Panc1 (cell line): ENCODE data around the gene PARP9. TPM values are rescaled to one million over a fixed set of nuclear protein-coding genes. Genes with fewer than 3 reads are reported as not detected.

ENCODE experiments used
- ATAC-seq: fragments of 200-7000 bp; cut with Tn5 transposase; 2 replicates; pipeline ENCODE4 v1.9.1; 2020; ENCODE audit warnings: mild to moderate bottlenecking, moderate library complexity
- BruUV-seq: library from RNA; stranded (reverse); fragments of 400-500 nt; replicated peaks from 2 replicates; lab custom pipeline; 2021; lab: Mats Ljungman, UMichigan
- CTCF ChIA-PET: fragments of 300-600 bp; sonication (Branson Sonifier 250); formaldehyde crosslinking; loops from one replicate; lab custom pipeline; 2022; ENCODE audit warnings: antibody characterized with exemption; lab: Charles Lee
- POLR2A ChIA-PET: fragments of 300-600 bp; sonication (Branson Sonifier 250); formaldehyde crosslinking; loops from one replicate; lab custom pipeline; 2022; ENCODE audit warnings: antibody characterized with exemption; lab: Charles Lee
- DNase-seq: peaks from one replicate; pipeline ENCODE4 v3.0.0-alpha.2; 2010; ENCODE audit warnings: low read depth, low spot score
- H3K27ac ChIP-seq: 2 replicates; pipeline ENCODE4 v1.5.1; 2011; ENCODE audit warnings: mild to moderate bottlenecking, low read length, inconsistent platforms
- H3K27me3 ChIP-seq: fragments of 200-500 bp; sonication (Bioruptor generic); 2 replicates; pipeline ENCODE4 v1.6.0; 2014; ENCODE audit warnings: low read length, inconsistent platforms; ENCODE audit not compliant: control insufficient read depth, insufficient read depth
- H3K36me3 ChIP-seq: fragments of 200-500 bp; sonication (Bioruptor generic); 2 replicates; pipeline ENCODE4 v1.5.1; 2014; ENCODE audit warnings: inconsistent platforms, mild to moderate bottlenecking, low read length, moderate library complexity; ENCODE audit not compliant: control insufficient read depth, insufficient read depth
- H3K4me1 ChIP-seq: 2 replicates; pipeline ENCODE4 v1.5.1; 2011; ENCODE audit warnings: inconsistent platforms, mild to moderate bottlenecking, low read length, moderate library complexity; ENCODE audit not compliant: control insufficient read depth, insufficient read depth
- H3K4me3 ChIP-seq, 2 experiments: 2 replicates each; pipeline ENCODE4 v1.5.1; 2011 to 2012; ENCODE audit warnings: low read depth in 2 of 2, low read length in 2 of 2, mild to moderate bottlenecking in 2 of 2, inconsistent platforms in 1 of 2, moderate library complexity in 1 of 2
- H3K9me3 ChIP-seq: fragments of 200-500 bp; sonication (Bioruptor generic); 2 replicates; pipeline ENCODE4 v1.5.1; 2014; ENCODE audit warnings: low read depth, mild to moderate bottlenecking, inconsistent platforms, low read length, moderate library complexity; ENCODE audit not compliant: control insufficient read depth, insufficient read depth
- POLR2AphosphoS5 ChIP-seq: IDR thresholded peaks from 2 replicates; pipeline ENCODE4 v1.6.1; 2012; ENCODE audit warnings: mild to moderate bottlenecking, low read depth, low read length, moderate library complexity
- SIN3A ChIP-seq: IDR thresholded peaks from 2 replicates; pipeline ENCODE4 v1.6.1; 2012; ENCODE audit warnings: low read depth, mild to moderate bottlenecking, low read length, moderate library complexity, borderline replicate concordance; ENCODE audit not compliant: insufficient read depth
- TCF7L2 ChIP-seq: IDR thresholded peaks from 2 replicates; pipeline ENCODE4 v1.6.1; 2011; ENCODE audit warnings: mild to moderate bottlenecking, low read depth, low read length, inconsistent platforms
- in situ Hi-C: cut with HindIII; loops from 2 replicates; pipeline ENCODE4 v1.10.0; 2016; ENCODE audit warnings: low sequenced_read_pairs, low pct_unique_long_range_greater_than_20kb
- intact Hi-C: fragments of 100-400 bp; cut with micrococcal nuclease; formaldehyde crosslinking; loops from one replicate; pipeline ENCODE4 v1.10.0; 2022; ENCODE audit not compliant: unreplicated experiment
- total RNA-seq: library from RNA; stranded (reverse); gene quantifications from one replicate; pipeline ENCODE4 v1.2.1, GENCODE V29; 2021; ENCODE audit not compliant: unreplicated experiment
- TF ChIP-seq, protein P1 (sequence below): fragments of 450-650 bp; IDR thresholded peaks from 2 replicates; pipeline ENCODE4 v1.5.1; 2017; ENCODE audit warnings: mild to moderate bottlenecking
- TF ChIP-seq, protein P2 (sequence below), 2 experiments: IDR thresholded peaks; 2 replicates each; pipeline ENCODE4 v1.6.1; 2011 to 2012; ENCODE audit warnings: low read depth in 2 of 2, control low read depth in 1 of 2, low read length in 1 of 2, mild to moderate bottlenecking in 1 of 2, moderate library complexity in 1 of 2; ENCODE audit not compliant: insufficient read depth in 1 of 2

Gene PARP9
- total RNA-seq, 1 experiment from 2014 or later, result 14.5 TPM

DNA sequence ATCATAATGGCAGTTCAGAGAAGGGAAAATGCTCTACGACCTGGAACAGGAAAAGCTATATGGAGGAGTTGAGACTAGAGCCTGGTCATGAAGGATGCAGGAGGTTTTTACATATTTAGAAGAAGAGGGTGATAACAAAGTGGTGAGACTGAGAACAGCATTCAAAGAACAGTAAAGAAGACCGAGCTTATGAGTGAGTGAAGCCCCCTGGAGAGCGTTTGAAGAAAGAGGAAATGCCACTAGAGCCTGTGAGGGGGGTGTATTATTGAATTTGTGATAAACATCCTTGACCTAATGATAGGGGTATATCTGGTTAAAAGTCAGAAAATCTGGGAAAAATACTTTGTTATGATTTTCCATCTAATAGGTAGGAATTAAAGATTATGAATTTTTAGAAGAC, 4.2 kb downstream of the PARP9 start:
- no peak for DNase-seq
- H3K4me1 ChIP-seq, result peaks cover 3% of the 10 kb centered on the region; the same call in 1 of the 2 replicates
- TF ChIP-seq, protein P1, sequence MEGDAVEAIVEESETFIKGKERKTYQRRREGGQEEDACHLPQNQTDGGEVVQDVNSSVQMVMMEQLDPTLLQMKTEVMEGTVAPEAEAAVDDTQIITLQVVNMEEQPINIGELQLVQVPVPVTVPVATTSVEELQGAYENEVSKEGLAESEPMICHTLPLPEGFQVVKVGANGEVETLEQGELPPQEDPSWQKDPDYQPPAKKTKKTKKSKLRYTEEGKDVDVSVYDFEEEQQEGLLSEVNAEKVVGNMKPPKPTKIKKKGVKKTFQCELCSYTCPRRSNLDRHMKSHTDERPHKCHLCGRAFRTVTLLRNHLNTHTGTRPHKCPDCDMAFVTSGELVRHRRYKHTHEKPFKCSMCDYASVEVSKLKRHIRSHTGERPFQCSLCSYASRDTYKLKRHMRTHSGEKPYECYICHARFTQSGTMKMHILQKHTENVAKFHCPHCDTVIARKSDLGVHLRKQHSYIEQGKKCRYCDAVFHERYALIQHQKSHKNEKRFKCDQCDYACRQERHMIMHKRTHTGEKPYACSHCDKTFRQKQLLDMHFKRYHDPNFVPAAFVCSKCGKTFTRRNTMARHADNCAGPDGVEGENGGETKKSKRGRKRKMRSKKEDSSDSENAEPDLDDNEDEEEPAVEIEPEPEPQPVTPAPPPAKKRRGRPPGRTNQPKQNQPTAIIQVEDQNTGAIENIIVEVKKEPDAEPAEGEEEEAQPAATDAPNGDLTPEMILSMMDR, result no peak
- CTCF ChIA-PET, result no interaction called here
- no peak for ATAC-seq
- no peak overlapping the region for H3K4me3 ChIP-seq
- H3K9me3 ChIP-seq, result no peaks in the 10 kb centered on the region
- H3K36me3 ChIP-seq, result no peaks in the 10 kb centered on the region
- intact Hi-C loops, result loop anchor here (1.0 kb wide), 1 partner anchor 119 kb away; no protein-coding TSS in a partner anchor
- no TSS peak for BruUV-seq
- H3K27ac ChIP-seq, result no peak overlapping the region
- in situ Hi-C loops, result no loop called here
- POLR2A ChIA-PET, result no interaction called here
- H3K27me3 ChIP-seq, result no peaks in the 10 kb centered on the region

DNA sequence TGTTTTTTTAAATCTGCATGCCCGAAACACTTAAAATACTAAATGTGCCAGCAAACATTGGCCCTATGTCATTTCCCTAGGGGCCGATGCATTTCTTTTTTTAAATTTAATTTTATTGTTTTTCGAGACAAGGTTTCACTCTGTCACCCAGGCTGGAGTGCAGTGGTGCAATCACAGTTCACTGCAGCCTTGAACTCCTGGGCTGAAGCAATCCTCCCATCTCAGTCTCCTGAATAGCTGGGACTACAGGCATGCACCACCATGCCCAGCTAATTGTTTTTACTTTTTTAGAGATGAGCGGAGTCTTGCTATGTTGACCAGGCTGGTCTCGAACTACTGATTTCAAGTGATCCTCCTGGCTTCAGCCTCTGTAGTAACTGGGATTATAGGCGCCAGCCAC, 5.5 kb downstream of the PARP9 start:
- Histone ChIP-seq H3K9me3 (no peaks in the 10 kb centered on the region), H3K36me3 (no peaks in the 10 kb centered on the region), H3K27ac (no peak overlapping the region), H3K4me3 (no peak overlapping the region), H3K27me3 (no peaks in the 10 kb centered on the region), H3K4me1 (peaks cover 3% of the 10 kb centered on the region; the same call in 1 of the 2 replicates)
- intact Hi-C loops, result no loop called here
- TF ChIP-seq SIN3A, result no peak
- CTCF ChIA-PET, result interaction anchor here (0.9 kb wide), 1 partner anchor 121 kb away, joined by 3 read pairs; no protein-coding TSS in a partner anchor
- in situ Hi-C loops, result no loop called here
- DNase-seq, result no peak
- ATAC-seq, result no peak
- BruUV-seq, result no TSS peak
- POLR2A ChIA-PET, result interaction anchor here (0.6 kb wide), 1 partner anchor 157 kb away, joined by 3 read pairs; no protein-coding TSS in a partner anchor

DNA sequence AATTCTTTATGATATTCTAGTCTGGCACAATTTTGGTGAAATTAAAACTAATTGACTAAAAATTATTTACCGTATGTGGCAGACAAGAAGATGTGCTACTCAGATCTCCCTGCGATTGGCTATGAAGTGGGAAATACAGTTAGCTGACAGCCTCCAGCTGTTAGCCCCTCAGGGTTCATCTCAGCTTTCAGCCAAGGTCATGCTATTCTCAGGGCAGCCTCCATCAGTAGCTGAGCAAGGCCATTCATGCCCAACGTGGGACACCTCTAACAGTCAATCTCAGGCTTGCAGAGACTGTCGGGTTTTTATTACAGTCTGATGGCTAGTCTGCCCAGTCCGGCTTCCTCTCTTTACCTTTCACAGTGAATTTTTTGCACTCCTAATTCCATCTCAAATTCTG, 6.7 kb downstream of the PARP9 start:
- ATAC-seq, result no peak
- CTCF ChIA-PET, result interaction anchor here (0.7 kb wide), 1 partner anchor 10 kb away, joined by 3 read pairs; no protein-coding TSS in a partner anchor
- in situ Hi-C loops, result no loop called here

More for the DNA sequence above, 6.7 kb downstream of the PARP9 start:
- no peaks in the 10 kb centered on the region for H3K27me3 ChIP-seq
- TF ChIP-seq, protein P2, sequence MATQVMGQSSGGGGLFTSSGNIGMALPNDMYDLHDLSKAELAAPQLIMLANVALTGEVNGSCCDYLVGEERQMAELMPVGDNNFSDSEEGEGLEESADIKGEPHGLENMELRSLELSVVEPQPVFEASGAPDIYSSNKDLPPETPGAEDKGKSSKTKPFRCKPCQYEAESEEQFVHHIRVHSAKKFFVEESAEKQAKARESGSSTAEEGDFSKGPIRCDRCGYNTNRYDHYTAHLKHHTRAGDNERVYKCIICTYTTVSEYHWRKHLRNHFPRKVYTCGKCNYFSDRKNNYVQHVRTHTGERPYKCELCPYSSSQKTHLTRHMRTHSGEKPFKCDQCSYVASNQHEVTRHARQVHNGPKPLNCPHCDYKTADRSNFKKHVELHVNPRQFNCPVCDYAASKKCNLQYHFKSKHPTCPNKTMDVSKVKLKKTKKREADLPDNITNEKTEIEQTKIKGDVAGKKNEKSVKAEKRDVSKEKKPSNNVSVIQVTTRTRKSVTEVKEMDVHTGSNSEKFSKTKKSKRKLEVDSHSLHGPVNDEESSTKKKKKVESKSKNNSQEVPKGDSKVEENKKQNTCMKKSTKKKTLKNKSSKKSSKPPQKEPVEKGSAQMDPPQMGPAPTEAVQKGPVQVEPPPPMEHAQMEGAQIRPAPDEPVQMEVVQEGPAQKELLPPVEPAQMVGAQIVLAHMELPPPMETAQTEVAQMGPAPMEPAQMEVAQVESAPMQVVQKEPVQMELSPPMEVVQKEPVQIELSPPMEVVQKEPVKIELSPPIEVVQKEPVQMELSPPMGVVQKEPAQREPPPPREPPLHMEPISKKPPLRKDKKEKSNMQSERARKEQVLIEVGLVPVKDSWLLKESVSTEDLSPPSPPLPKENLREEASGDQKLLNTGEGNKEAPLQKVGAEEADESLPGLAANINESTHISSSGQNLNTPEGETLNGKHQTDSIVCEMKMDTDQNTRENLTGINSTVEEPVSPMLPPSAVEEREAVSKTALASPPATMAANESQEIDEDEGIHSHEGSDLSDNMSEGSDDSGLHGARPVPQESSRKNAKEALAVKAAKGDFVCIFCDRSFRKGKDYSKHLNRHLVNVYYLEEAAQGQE (IDR thresholded peaks at IDR 0.05; ENCODE audit: insufficient read depth in 1 of 2, low read depth in 2 of 2, low read length in 1 of 2), result no peak
- no peak for TF ChIP-seq SIN3A
- no peak for TF ChIP-seq POLR2AphosphoS5
- TF ChIP-seq TCF7L2, result no peak
- TF ChIP-seq, protein P1, result no peak
- H3K4me1 ChIP-seq, result no peaks in the 10 kb centered on the region
- H3K9me3 ChIP-seq, result no peaks in the 10 kb centered on the region
- H3K4me3 ChIP-seq, result no peak overlapping the region
- intact Hi-C loops, result no loop called here
- DNase-seq, result no peak
- no peaks in the 10 kb centered on the region for H3K36me3 ChIP-seq
- BruUV-seq, result no TSS peak
- POLR2A ChIA-PET, result no interaction called here
- H3K27ac ChIP-seq, result no peak overlapping the region
